NCI-H748 treated with DMSO at 0.1 percent for 48 hours (cell line): ENCODE results near the gene CXCR2.
"Not testable (repeated sequence)": the region's sequence is repeated elsewhere in the genome, so short reads cannot be mapped to it uniquely, and the experiment has no call there.

ENCODE experiments used
- DNase-seq: peaks from one replicate; lab custom pipeline; 2025; lab: John Stamatoyannopoulos, UW

The CXCR2 gene

DNA sequence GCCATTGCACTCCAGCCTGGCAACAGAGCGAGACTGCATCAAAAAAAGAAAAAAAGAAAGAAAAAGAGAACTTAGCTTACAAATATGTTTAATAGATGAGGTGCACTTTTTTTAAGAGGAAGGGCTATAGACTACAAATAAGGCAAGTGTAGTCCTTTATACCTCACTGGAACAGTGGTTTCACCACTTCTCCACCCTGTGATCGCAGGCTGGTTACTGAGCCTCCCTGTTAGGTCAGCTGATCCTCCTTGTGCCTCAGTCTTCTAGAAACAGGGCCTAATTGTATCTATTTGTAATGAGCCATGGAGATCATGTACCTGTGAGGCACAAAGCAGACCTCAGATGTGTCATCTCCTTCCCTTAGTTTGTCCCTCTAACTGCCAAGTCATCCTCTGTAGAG is 4.5 kb downstream of the CXCR2 start:
- no peak for DNase-seq

DNA sequence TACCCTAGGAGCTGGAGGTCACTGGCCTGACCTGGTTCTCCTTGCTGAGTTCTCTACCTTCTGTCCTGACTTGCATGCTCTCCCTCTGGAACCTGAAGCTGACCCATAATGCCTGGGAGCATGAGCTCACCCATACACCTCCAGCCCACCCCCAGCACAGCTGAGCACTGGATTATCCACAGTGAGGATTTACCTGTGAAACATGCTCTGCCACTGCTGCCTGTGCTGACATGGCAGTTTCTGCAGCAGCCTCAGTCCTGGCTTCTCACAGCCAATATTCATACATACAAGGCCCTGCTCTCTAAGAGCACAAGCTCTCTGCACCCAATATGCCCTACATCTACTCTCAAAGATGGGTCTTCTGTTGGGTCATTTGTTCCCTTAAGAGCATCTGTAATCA is 5.0 kb downstream of the CXCR2 start:
- no peak for DNase-seq

DNA sequence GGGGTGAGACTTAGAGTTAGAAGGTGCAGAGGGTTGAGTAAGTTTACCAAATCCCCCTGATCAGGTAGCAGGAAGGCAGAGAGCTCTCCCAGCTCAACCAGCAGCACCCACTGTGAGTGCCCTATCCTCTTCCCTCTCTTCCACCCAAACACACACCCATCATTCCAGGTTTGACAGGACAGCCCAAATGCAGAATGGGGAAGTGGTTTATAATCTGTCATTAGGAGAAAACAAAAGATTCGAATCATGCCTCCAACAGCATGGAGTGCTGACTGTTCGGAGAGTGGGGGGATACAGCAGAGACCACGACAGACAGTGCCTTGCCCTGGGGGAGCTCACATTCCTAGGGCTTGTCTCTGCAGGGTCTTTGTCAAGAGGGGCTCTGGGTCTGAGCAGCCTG is 11.7 kb downstream of the CXCR2 start:
- no peak for DNase-seq

DNA sequence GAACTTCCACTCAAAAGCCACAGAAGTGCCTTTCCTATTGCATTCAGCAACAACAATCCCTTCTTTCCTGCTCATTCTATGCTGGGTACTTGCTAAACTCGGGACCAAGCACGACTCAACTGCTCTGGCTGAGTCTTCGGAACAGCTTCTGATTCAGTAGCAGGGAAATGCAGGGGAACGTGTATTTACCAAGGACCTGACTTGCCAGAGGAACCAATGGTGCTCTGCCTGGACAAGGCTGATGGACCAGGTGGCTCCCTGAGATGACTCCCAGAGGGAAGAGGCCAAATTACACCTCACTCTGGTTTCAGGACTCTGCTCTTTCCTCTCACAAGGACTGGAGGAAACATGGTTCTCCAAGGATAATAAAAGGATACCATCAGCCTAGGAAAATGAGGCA is 12.2 kb downstream of the CXCR2 start:
- no peak for DNase-seq

DNA sequence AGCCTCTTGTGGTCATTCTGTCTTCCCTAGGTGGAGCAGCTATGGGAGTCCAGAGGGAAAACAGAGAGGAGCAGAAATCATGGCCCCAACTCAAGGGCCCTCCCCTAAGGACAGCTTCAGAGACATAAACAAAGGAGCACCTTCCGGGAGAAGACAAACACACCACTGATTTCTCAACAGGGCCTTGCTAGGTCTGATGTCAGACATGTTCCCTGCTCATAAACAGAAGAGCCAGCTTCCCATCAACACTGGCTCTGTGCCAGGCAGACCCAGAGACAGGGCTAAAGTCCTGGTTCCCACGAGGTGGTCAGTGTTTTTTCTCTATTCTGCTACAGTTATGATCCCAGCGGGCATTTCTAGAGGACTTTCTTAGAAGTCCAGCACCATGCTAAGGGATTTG is 19.3 kb downstream of the CXCR2 start:
- no peak for DNase-seq

DNA sequence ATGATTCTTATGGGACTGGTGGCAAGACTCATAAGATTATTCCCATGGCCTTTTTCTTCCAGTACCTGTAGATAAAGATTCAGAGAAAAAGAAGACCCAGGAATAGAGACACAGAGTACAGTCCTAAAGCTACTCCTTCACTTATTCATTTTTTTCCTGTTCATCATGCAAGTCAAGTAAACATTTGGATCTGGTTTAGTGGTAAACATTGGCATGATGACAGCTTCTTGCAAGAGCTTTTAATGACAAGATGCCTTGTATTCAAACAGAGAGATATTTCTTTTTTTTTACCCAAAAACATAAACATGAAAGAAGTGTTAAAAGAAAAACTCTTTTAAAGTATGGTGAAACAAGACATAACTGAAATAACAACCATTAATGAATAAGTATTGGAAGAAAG is 20.2 kb downstream of the CXCR2 start:
- DNase-seq: no peak

DNA sequence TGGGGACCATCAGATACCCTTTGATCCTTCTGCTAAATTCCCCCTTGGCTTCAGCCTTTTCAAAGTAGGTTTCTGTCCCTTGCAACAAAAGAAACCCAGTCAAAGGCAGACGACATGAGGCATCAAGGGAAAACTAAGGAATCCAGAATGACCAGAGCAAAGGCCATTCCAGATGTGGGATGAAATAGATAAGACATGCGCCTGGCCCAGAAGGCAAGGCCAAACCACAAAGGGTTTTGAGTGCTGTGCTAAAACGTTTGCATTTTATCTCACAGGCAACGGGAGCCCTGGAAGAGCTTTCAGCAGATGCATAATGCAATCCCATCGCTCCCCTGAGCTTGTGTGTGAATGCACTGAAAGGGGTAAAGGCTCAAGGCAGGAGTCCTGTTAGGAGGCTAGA is 23.3 kb downstream of the CXCR2 start:
- no peak for DNase-seq

DNA sequence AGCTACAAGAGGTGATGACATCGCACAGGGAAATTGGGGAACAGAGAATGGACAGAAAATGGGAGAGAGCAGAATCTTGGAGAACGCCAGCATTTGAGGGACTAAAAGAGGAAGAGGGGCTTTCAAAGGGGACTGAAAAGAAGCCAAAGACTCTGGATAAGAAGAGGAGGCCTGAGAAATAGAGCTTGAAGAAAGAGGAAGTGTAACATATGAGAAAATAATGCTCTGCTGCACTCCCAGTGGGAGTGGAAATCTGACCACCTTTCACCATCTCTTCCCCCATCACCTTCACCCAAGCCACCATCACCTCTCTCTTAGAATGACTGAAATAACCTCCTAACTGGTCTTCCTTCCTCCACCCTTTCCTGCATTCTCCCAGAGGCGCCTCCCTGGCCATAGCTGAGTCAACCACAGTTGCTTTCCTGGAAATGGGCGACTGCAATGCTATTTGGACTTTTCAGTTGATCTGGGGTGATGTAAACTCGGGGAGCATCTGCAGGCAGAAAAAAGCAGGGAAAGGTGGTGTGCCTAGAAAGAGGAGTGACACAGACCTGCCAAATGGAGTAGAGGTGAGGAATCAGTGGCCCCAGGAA is 24.1 kb downstream of the CXCR2 start:
- no peak for DNase-seq

DNA sequence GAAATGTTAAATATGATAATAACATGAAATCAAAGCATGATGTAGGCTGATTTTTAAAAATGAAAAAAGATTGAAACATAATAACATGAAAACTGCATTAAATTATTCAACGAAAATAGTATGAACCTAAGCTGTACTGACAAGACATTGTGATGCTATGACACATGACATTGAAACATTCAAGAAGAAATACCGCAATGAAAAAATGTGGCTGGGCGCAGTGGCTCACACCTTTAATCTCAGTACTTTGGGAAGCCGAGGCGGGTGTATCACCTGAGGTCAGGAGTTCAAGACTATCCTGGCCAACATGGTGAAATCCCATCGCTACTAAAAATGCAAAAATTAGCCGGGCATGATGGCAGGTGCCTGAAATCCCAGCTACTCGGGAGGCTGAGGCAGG is 26.3 kb downstream of the CXCR2 start:
- no peak for DNase-seq

DNA sequence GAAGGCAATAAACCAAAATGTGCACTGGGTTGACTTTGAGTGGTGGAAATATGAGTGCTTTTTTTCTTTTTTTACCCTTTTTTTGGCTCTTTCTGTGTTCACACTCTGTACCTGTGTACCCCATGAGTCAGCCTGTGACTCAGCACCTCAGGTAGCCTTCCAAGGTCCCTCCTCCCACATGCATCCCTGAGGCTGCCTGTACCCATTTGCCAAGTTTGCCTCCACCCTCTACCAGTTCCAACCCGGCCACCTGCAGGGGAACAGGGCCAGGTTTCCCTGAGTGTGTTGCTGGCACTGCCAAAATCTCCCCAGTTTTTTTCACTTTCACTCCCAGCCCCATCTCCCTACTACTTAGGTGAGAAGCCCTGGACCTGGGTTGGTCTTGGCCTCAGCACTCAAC is 26.9 kb downstream of the CXCR2 start:
- DNase-seq: no peak

DNA sequence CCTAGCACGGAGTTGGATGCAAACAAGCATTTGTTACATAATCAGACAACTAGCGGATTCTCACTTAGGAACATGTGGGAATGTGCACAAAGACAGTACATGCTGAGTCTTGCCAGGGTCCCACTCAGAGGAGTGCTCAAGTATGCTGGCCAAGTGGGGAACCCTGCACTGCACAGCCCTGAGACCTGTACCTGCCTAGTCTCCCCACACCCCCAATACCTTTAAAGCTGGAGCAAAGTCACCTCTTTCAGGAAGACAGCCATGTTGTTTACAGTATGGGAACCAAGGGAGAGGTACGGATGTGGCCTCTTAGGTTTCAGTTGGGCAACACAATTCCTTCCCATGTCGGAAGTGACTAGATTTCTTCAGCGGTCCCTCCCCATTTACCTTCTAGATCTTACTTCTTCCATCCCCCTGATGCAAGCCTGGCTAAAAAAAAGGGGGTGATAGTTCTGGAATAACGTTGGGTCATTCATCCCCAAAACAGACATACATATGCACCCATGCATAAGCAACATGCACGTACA is 30.2 kb downstream of the CXCR2 start:
- no peak for DNase-seq

DNA sequence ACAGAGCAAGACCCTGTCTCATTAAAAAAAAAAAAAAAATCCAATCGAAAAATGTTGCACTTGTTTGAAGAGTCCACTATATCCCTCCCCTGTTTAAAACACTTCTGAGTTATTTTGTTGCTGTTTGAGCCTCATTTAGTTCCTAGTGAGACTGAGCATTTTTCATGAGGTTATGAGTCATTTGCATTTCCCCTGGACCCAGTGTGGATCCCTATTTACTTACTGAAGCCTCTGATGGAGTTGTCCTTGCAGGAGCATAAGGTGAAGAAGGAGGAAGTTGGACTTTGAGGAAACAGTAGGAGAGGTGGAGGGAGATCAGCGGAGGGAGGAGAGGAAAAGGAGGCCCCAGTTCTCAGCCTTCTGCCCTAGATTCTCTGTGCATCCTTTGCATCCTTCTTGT is 35.8 kb downstream of the CXCR2 start:
- no peak for DNase-seq

DNA sequence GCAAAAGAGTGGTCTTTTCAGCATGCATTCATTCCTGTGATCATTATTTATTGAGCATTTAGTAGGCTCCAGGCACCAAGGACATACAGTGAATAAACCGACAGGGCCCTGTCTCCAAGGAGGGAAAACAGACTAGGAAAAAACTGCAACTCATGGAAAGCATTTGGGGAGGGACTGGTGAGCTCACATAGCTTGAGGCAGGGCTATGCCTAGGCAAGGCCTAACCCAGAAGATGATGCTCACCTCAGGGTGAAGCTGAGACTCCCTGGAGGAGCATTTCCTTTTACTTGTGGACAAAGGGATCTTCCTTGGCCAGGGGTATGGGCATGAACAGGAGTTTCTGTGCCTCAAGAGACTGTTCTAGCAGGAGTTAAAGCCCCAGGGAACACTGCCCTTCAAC is 37.0 kb downstream of the CXCR2 start:
- no peak for DNase-seq

DNA sequence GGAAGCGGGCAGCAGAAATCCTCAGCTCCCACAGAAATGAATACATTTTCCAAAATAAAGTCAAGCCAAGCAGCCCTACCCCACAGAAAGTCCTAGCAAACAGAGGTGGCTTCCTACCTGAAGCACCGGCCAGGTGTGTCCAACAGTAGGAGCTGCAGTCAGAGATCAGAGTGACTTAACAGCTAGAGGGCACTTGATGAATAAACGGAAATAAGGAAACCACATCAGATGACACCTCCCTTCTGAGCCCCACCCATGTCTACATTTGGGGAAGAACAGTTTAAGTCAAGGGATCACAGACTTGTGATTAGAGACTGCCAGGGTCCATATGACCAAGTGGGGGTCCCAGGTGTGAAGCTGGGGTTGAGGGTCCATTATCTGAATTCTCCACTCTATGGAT is 41.0 kb downstream of the CXCR2 start, which contains the start of gene CXCR1:
Gene CXCR1 (minus strand): TSS at position 172 of the 400 bp plus-strand sequence. CDS start 1,751 bp downstream, outside the sequence.
- no peak for DNase-seq

DNA sequence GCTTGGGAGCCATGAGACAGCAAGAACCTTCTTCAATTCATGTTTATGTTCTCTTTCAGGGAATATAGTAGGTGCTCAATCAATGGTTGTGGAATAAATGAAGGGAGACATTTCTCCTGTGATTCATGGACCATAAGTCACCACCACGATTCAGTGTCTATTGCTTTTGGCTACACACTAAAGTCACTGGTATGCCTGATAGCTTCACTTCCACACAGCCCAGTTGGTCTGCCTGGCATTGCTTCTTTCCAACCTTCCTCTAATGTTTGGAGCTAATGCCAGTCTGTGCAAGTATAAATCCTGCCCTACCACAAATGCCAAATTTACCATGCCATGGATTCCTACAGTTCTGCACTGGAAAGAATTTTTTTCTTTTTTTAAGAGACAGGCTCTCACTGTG is 42.2 kb downstream of the CXCR2 start:
- DNase-seq: no peak

DNA sequence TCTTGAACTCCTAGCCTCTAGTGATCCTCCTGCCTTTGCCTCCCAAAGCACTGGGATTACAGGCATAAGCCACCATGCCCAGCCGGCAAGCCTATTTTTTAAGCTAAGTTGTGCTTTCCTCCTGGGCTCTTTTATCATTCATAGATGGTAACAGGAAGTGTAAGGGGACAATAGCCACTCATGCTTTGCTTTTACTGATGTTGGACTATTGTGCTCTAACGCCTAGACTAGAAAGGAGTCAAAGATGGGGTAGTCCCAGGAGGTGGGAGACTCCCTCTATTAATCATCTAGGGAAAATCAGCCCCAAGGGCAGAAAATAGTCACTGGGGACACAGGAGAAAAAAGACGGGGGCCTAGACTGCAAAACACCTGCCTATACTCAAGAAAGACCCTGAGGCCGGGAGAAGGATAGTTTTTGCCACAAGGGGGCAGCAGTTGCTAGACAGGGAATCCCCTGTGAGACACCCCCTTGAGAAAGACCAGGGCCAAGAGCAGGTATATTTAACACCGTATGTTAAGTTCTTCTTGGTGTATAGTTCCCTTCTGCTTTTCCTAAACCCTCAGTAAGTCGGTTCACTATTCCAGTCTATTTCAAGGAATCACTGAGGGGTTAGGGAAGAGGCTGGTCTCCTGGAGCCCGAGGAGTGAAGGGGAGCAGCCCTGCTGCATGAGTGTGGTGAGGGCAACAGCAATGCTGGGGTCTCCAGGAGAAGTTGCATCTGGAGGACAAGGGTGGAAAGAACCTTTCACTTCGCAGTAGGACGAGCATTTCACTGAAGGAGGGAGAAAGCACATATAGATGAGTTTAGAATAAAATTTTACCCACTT is 43.0 kb downstream of the CXCR2 start:
- peak; percentile 13 for DNase-seq

DNA sequence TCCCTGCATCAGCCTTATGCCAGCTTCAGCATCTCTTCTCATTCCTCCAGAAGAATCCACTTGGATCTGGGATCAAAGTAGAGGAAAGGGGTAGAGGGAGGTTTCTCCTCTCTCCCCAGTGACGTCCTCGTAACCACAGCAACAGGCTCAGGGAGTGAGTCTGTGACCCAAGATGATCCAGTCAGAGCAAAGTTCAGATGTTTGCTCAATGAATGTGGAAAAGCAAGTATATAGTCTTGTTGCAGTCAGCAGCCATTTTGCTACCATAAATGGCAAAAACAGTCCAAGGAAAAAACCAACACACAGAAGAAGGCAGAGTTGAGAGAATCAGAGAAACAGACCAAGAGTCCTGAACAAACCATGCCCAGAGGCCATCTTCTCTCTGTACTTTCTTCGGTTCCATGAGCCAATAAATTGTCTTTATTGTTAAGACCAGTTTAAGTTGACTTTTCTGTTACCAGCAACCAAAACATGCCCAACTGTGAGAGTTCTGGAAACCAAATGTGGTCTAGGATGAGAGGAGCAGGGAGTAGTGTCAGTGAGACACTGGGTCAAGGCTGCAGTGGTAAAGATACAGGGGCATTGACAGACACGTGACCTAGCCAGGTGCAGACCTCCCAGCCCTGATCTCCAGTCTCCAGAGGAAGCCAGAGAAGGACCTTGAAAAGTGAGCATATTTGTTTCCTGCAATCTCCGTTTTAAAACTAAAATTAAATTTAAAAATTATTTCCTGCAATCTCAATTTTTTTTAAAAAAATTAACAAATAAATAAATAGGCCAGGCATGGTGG is 44.1 kb downstream of the CXCR2 start:
- no peak for DNase-seq

DNA sequence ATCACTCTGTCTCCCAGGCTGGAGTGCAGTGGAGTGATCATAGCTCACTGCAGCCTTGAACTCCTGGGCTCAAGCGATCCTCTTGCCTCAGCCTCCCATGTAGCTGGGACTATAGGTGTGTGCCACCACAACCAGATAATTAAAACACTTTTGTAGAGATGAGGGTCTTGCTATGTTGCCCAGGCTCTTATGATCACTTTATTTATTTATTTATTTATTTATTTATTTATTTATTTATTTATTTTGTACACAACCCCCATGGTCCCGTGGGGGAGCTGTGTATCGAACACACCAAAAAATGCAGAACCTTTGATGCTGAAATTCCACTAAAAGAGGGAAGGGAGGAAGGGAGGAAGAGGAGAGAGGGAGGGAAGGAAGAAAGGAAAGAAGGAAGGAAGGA is 45.9 kb downstream of the CXCR2 start:
- DNase-seq: not testable (repeated sequence)

DNA sequence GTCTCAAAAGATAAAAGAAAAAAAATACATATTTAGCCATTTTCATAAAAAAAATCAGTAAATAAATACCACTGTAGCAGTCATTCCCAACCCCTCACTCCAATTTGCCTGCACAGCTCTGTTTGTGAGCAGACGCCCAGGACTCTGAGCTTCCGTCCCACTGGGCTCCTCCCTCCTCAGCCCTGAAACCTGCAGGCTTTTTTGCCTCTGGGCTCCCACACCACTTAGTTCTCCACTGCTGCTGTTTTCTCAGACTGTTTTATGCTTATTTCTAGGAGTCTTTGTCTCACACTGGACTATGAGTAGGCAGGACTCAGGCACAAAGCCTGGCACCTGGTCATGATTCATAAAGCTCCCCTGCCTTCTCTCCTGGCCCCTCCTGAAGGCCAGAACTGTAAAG is 47.0 kb downstream of the CXCR2 start:
- DNase-seq: no peak

DNA sequence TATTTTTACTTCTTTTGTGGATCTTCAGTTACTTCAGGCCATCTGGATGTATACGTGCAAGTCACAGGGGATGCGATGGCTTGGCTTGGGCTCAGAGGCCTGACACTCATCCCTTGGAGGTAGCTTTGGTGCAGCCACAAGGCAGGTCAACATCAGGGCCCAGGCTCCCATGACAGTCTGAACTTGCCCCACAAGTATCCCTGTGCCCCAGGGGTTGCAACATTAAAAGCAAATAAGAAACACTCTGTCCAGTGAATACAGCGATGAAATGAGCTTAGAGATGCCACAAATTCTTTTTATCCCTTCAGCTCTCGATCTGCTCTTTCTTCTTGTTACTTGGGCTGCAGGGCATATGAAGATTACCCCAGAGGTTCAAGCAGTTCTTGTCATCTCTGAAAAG is 54.0 kb downstream of the CXCR2 start:
- DNase-seq: no peak

DNA sequence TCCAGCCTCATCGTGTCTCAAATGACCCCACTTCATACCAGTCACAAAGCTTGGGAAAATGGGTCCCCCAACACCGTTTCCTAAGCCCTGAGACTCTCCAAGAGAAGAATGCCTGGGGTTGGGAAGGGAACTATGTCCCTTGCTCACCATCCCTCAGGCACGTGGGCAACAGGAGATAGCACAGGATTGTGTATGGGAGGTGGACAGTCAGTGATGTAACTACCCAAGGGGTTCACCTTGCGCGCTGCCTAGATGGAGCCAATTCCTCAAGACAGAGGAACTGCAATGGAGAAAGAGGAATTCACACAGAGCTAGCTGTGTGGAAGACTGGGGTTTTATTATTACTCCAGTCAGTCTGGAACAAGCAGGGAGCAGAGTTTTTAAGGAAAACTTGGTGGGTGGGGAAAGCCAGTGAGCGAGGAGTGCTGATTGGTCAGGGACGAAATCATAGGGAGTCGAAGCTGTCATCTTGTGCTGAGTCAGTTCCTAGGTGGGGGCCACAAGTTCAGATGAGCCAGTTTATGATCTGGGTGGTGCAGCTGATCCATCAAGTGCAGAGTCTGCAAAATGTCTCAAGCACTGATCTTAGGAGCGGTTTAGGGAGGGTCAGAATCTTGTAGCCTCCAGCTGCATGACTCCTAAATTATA is 54.8 kb downstream of the CXCR2 start:
- no peak for DNase-seq

DNA sequence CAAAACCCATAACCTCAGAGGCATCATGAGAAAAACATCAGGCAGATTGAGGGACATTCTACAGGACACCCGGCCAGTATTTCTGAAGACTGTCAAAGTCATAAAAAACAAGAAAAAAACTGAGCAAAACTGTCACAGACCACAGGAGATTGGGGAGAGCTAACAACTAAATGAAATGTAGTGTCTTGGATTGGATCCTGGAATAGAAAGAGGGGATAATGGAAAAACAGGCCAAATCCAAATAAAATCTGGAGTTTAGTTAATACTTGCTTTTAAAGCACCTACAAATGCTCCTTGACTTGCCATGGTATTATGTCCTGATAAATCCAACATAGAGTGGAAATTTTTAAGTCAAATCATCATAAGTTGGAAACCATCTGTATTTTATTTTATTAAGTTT is 58.5 kb downstream of the CXCR2 start:
- DNase-seq: no peak
